Measurements from ENCODE around the gene VTA1.
"Not testable (repeated sequence)": the region's sequence is repeated elsewhere in the genome, so short reads cannot be mapped to it uniquely, and the experiment has no call there.

VTA1 gene

DNA sequence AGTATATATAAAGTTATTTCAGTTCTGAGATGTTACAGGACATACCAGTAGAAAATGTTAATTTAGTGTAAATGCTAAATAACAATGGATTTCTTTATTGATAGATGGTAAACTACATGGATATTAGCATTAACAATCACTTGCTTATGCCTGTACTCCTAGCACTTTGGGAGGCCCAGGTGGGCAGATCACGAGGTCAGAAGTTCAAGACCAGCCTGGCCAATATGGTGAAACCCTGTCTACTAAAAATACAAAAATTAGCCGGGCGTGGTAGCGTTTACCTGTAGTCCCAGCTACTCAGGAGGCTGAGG, 9.7 kb downstream of the VTA1 start:
- not testable (repeated sequence) for H2BK5ac ChIP-seq (ENCODE audit: low read length); H4K8ac ChIP-seq (ENCODE audit: low read depth, low read length); H3K79me1 ChIP-seq (ENCODE audit: low read length); H4K5ac ChIP-seq (ENCODE audit: low read length); DNase-seq; H3K23ac ChIP-seq (ENCODE audit: low read length); H3K4ac ChIP-seq (ENCODE audit: low read depth, low read length); H3K4me3 ChIP-seq (ENCODE audit: low read length); H3K4me1 ChIP-seq (ENCODE audit: control insufficient read depth, low read depth, low read length); H3K4me2 ChIP-seq (ENCODE audit: low read length); H3K27ac ChIP-seq (ENCODE audit: low read depth, low read length); H2AK5ac ChIP-seq (ENCODE audit: low read length); H3K36me3 ChIP-seq (ENCODE audit: control insufficient read depth, insufficient read depth, low read length); H2BK15ac ChIP-seq (replicated peaks; ENCODE audit: low read depth); H3K18ac ChIP-seq (ENCODE audit: low read length); H3K9ac ChIP-seq (ENCODE audit: low read length); H2BK120ac ChIP-seq (ENCODE audit: low read depth, low read length); H3K56ac ChIP-seq (ENCODE audit: low read length); H3K27me3 ChIP-seq (ENCODE audit: insufficient read depth, low read length, poor library complexity)
- H3K79me2 ChIP-seq (ENCODE audit: control insufficient read depth, insufficient read depth, low read length) = peaks cover 15% of the 10 kb centered on the region
- WGBS (ENCODE audit: extremely low coverage, insufficient coverage, low lambda C conversion rate) = no CpG with 5 or more reads among the region's 4 CpGs

DNA sequence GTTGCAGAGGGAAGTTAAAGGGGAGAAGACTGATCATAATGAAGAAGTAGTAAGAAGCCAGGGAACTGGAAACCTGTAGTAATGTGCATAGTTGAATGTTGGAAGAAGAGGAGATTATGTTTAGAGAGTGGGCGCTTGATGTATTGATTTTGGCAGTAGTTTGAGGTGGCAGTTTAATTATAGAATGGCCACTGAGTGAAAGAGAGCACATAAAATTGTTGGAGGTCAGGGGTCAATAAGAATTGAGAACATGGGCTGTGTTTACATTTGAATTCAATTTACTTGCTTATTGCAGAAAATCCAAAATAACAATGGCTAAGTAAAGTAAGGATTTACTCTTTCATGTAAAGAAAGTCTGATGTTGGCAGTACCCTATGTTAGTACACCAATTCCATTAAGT, 15.7 kb downstream of the VTA1 start:
- WGBS (ENCODE audit: extremely low coverage, insufficient coverage, low lambda C conversion rate) = 100% methylated on average over 1 of the region's 1 CpG
- DNase-seq = no peak
- H4K5ac ChIP-seq (ENCODE audit: low read length) = no peak overlapping the region
- H3K27me3 ChIP-seq (ENCODE audit: insufficient read depth, low read length, poor library complexity) = no peaks in the 10 kb centered on the region
- no peak overlapping the region for H3K18ac ChIP-seq (ENCODE audit: low read length)
- H3K9ac ChIP-seq (ENCODE audit: low read length) = no peak overlapping the region
- H3K4me2 ChIP-seq (ENCODE audit: low read length) = no peak overlapping the region
- no peak overlapping the region for H3K27ac ChIP-seq (ENCODE audit: low read depth, low read length)
- no peak overlapping the region for H2BK120ac ChIP-seq (ENCODE audit: low read depth, low read length)
- H4K8ac ChIP-seq (ENCODE audit: low read depth, low read length) = no peak overlapping the region
- no peak overlapping the region for H2BK15ac ChIP-seq (replicated peaks; ENCODE audit: low read depth)
- H3K36me3 ChIP-seq (ENCODE audit: control insufficient read depth, insufficient read depth, low read length) = no peaks in the 10 kb centered on the region
- peaks cover 7% of the 10 kb centered on the region for H3K79me1 ChIP-seq (ENCODE audit: low read length)
- H2AK5ac ChIP-seq (ENCODE audit: low read length) = no peak overlapping the region
- no peak overlapping the region for H3K4me3 ChIP-seq (ENCODE audit: low read length)
- no peak overlapping the region for H3K4ac ChIP-seq (ENCODE audit: low read depth, low read length)
- H3K4me1 ChIP-seq (ENCODE audit: control insufficient read depth, low read depth, low read length) = peaks cover 4% of the 10 kb centered on the region
- no peak overlapping the region for H2BK5ac ChIP-seq (ENCODE audit: low read length)
- H3K23ac ChIP-seq (ENCODE audit: low read length) = no peak overlapping the region
- no peak overlapping the region for H3K56ac ChIP-seq (ENCODE audit: low read length)
- peaks cover 21% of the 10 kb centered on the region for H3K79me2 ChIP-seq (ENCODE audit: control insufficient read depth, insufficient read depth, low read length)

DNA sequence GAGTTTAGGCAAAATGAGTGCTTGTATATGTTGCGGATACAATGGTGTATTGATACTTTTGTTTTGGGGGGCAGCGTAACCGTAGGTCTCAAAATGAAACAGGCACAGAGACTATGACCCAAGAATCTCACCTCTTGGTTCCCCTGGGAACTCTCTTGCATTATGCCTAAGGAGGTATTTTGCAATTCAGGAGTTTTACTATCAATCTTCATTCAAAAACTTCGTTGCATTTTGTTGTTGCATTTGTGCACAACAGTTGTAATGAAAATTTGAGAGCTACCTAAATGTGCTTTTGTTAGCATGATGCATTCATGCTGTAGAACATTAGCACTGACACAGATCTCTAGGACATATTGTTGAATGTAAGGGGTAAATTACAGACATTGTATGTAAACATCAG, 18.2 kb downstream of the VTA1 start:
- Histone ChIP-seq H2BK15ac (replicated peaks; ENCODE audit: low read depth) (no peak overlapping the region), H3K4me2 (ENCODE audit: low read length) (no peak overlapping the region), H3K4me3 (ENCODE audit: low read length) (no peak overlapping the region), H2AK5ac (ENCODE audit: low read length) (no peak overlapping the region), H3K27ac (ENCODE audit: low read depth, low read length) (no peak overlapping the region), H3K9ac (ENCODE audit: low read length) (no peak overlapping the region), H3K18ac (ENCODE audit: low read length) (no peak overlapping the region), H3K27me3 (ENCODE audit: insufficient read depth, low read length, poor library complexity) (no peaks in the 10 kb centered on the region), H2BK120ac (ENCODE audit: low read depth, low read length) (no peak overlapping the region), H3K56ac (ENCODE audit: low read length) (no peak overlapping the region), H3K4ac (ENCODE audit: low read depth, low read length) (no peak overlapping the region), H4K5ac (ENCODE audit: low read length) (no peak overlapping the region), H3K79me1 (ENCODE audit: low read length) (peaks cover 6% of the 10 kb centered on the region), H2BK5ac (ENCODE audit: low read length) (no peak overlapping the region), H3K36me3 (ENCODE audit: control insufficient read depth, insufficient read depth, low read length) (no peaks in the 10 kb centered on the region), H3K79me2 (ENCODE audit: control insufficient read depth, insufficient read depth, low read length) (peaks cover 15% of the 10 kb centered on the region), H3K4me1 (ENCODE audit: control insufficient read depth, low read depth, low read length) (peaks cover 4% of the 10 kb centered on the region), H3K23ac (ENCODE audit: low read length) (no peak overlapping the region), H4K8ac (ENCODE audit: low read depth, low read length) (no peak overlapping the region)
- peak; percentile 22 for DNase-seq
- 100% methylated on average over 1 of the region's 4 CpGs for WGBS (ENCODE audit: extremely low coverage, insufficient coverage, low lambda C conversion rate)

DNA sequence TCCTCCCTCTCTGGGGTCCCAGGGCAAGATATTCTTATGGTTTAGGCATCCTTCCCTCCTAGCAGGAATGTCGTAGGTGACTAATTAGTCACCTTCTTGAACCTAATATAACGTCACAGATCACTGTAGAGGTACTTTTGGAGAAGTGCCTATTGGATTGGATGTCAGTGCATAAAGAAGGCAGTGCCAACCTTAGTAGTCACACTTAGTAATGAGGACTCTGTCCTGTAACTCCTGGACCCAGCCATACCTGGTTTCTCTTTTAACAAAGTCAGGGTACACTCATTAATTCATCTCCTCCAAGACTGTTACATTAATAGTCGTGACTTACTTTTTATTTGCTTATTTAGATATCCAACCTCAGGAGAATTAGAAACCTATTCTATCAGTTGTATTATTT, 20.0 kb downstream of the VTA1 start:
- no peak overlapping the region for H4K8ac ChIP-seq (ENCODE audit: low read depth, low read length)
- no peaks in the 10 kb centered on the region for H3K36me3 ChIP-seq (ENCODE audit: control insufficient read depth, insufficient read depth, low read length)
- no peak overlapping the region for H3K27ac ChIP-seq (ENCODE audit: low read depth, low read length)
- no peaks in the 10 kb centered on the region for H3K27me3 ChIP-seq (ENCODE audit: insufficient read depth, low read length, poor library complexity)
- H3K4me3 ChIP-seq (ENCODE audit: low read length) = no peak overlapping the region
- H2BK120ac ChIP-seq (ENCODE audit: low read depth, low read length) = no peak overlapping the region
- WGBS (ENCODE audit: extremely low coverage, insufficient coverage, low lambda C conversion rate) = no CpG with 5 or more reads among the region's 3 CpGs
- H2AK5ac ChIP-seq (ENCODE audit: low read length) = no peak overlapping the region
- peaks cover 4% of the 10 kb centered on the region for H3K4me1 ChIP-seq (ENCODE audit: control insufficient read depth, low read depth, low read length)
- no peak overlapping the region for H3K18ac ChIP-seq (ENCODE audit: low read length)
- DNase-seq = no peak
- no peak overlapping the region for H3K56ac ChIP-seq (ENCODE audit: low read length)
- H2BK15ac ChIP-seq (replicated peaks; ENCODE audit: low read depth) = no peak overlapping the region
- H3K9ac ChIP-seq (ENCODE audit: low read length) = no peak overlapping the region
- H3K23ac ChIP-seq (ENCODE audit: low read length) = no peak overlapping the region
- H3K79me1 ChIP-seq (ENCODE audit: low read length) = peaks cover 5% of the 10 kb centered on the region
- H3K4ac ChIP-seq (ENCODE audit: low read depth, low read length) = no peak overlapping the region
- H3K4me2 ChIP-seq (ENCODE audit: low read length) = no peak overlapping the region
- H2BK5ac ChIP-seq (ENCODE audit: low read length) = no peak overlapping the region
- peaks cover 12% of the 10 kb centered on the region for H3K79me2 ChIP-seq (ENCODE audit: control insufficient read depth, insufficient read depth, low read length)
- no peak overlapping the region for H4K5ac ChIP-seq (ENCODE audit: low read length)

DNA sequence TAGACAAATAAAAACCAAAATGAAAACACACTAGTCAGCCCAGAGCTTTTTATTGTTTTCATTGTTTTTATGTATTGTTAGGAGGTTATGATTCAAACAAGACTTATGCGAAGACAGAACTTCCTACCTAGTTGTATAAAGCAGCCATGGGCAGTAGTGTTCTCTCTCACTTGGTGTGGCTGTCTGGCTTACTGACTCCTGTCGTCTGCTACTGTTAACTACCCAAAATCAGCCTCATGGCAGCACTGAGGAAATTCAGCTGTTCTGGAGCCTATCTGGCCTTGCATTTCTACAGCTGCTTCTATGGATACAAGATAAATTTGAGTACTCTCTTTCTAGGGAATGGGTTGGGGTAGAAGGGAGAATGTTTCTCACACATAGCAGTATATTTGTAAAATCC, 20.4 kb downstream of the VTA1 start:
- Histone ChIP-seq H4K5ac (ENCODE audit: low read length) (no peak overlapping the region), H3K9ac (ENCODE audit: low read length) (no peak overlapping the region), H3K79me2 (ENCODE audit: control insufficient read depth, insufficient read depth, low read length) (peaks cover 10% of the 10 kb centered on the region), H3K4me3 (ENCODE audit: low read length) (no peak overlapping the region), H2BK120ac (ENCODE audit: low read depth, low read length) (no peak overlapping the region), H3K4ac (ENCODE audit: low read depth, low read length) (no peak overlapping the region), H3K56ac (ENCODE audit: low read length) (no peak overlapping the region), H3K27me3 (ENCODE audit: insufficient read depth, low read length, poor library complexity) (no peaks in the 10 kb centered on the region), H3K79me1 (ENCODE audit: low read length) (peaks cover 5% of the 10 kb centered on the region), H3K18ac (ENCODE audit: low read length) (no peak overlapping the region), H3K4me1 (ENCODE audit: control insufficient read depth, low read depth, low read length) (peaks cover 4% of the 10 kb centered on the region), H2BK15ac (replicated peaks; ENCODE audit: low read depth) (no peak overlapping the region), H4K8ac (ENCODE audit: low read depth, low read length) (no peak overlapping the region), H3K4me2 (ENCODE audit: low read length) (no peak overlapping the region), H3K27ac (ENCODE audit: low read depth, low read length) (no peak overlapping the region), H3K36me3 (ENCODE audit: control insufficient read depth, insufficient read depth, low read length) (no peaks in the 10 kb centered on the region), H3K23ac (ENCODE audit: low read length) (no peak overlapping the region), H2BK5ac (ENCODE audit: low read length) (no peak overlapping the region), H2AK5ac (ENCODE audit: low read length) (no peak overlapping the region)
- DNase-seq = no peak
- no CpG with 5 or more reads among the region's 2 CpGs for WGBS (ENCODE audit: extremely low coverage, insufficient coverage, low lambda C conversion rate)

DNA sequence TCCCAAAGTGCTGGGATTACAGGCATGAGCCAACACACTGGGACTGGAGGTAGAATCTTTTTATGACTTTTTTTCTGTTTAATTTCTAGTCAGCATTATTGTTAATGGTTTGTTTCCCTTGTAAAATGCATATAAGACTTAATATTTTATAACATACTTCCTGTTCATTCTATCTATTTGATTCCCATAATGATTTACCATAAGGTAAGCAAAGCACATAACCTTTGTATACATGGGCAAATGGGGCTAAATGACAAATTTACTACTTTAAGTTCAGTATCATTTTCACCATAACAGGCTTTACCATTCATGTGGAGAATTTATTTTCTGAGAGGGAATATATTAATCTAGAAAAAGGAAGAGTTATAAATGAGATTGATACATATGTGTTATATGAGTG, 24.3 kb downstream of the VTA1 start:
- Histone ChIP-seq H3K27me3 (ENCODE audit: insufficient read depth, low read length, poor library complexity) (no peaks in the 10 kb centered on the region), H3K4ac (ENCODE audit: low read depth, low read length) (no peak overlapping the region), H3K27ac (ENCODE audit: low read depth, low read length) (no peak overlapping the region), H3K9ac (ENCODE audit: low read length) (no peak overlapping the region), H3K79me1 (ENCODE audit: low read length) (peaks cover 1% of the 10 kb centered on the region), H2BK5ac (ENCODE audit: low read length) (no peak overlapping the region), H4K5ac (ENCODE audit: low read length) (no peak overlapping the region), H3K4me2 (ENCODE audit: low read length) (no peak overlapping the region), H2BK120ac (ENCODE audit: low read depth, low read length) (no peak overlapping the region), H3K56ac (ENCODE audit: low read length) (no peak overlapping the region), H2BK15ac (replicated peaks; ENCODE audit: low read depth) (no peak overlapping the region), H3K36me3 (ENCODE audit: control insufficient read depth, insufficient read depth, low read length) (no peaks in the 10 kb centered on the region), H3K23ac (ENCODE audit: low read length) (no peak overlapping the region), H3K4me1 (ENCODE audit: control insufficient read depth, low read depth, low read length) (no peaks in the 10 kb centered on the region), H4K8ac (ENCODE audit: low read depth, low read length) (no peak overlapping the region), H3K4me3 (ENCODE audit: low read length) (no peak overlapping the region), H3K18ac (ENCODE audit: low read length) (no peak overlapping the region), H2AK5ac (ENCODE audit: low read length) (no peak overlapping the region), H3K79me2 (ENCODE audit: control insufficient read depth, insufficient read depth, low read length) (no peaks in the 10 kb centered on the region)
- DNase-seq = no peak

Data from mesendoderm (in vitro differentiated cells).